IMR-90 (cell line): Measurements from ENCODE around the gene CD5L. TPM values are rescaled to one million over a fixed set of nuclear protein-coding genes. Genes with fewer than 3 reads are reported as not detected.

Experiments
- ATAC-seq: fragments of 200-7000 bp; cut with Tn5 transposase; 2 replicates; pipeline ENCODE4 v1.9.1; 2020; ENCODE audit warnings: low read depth, mild to moderate bottlenecking, moderate library complexity
- BruUV-seq: library from RNA; stranded (reverse); fragments of 400-500 nt; replicated peaks from 2 replicates; lab custom pipeline; 2021; lab: Mats Ljungman, UMichigan
- CTCF ChIA-PET: fragments of 300-600 bp; formaldehyde crosslinking; extraction: SDS; loops from one replicate; lab custom pipeline; 2021; ENCODE audit warnings: antibody characterized with exemption; lab: Yijun Ruan, JAX
- POLR2A ChIA-PET: fragments of 300-600 bp; sonication (Branson Sonifier 250); formaldehyde crosslinking; loops from one replicate; lab custom pipeline; 2022; ENCODE audit warnings: antibody characterized with exemption; ENCODE audit not compliant: unreplicated experiment; lab: Charles Lee
- DNase-seq: peaks from one replicate; pipeline ENCODE4 v3.0.0; 2013
- H2AFZ ChIP-seq: replicated peaks from 2 replicates; pipeline ENCODE3; 2013; ENCODE audit warnings: low read length, mild to moderate bottlenecking; ENCODE audit not compliant: poor library complexity
- H2AK5ac ChIP-seq: 2 replicates; pipeline ENCODE4 v1.6.1; 2013; ENCODE audit warnings: low read depth, low read length, inconsistent platforms
- H2AK9ac ChIP-seq: replicated peaks from 2 replicates; pipeline ENCODE3; 2013; ENCODE audit warnings: mild to moderate bottlenecking, low read depth, low read length, moderate library complexity; ENCODE audit not compliant: poor library complexity
- H2BK120ac ChIP-seq: 2 replicates; pipeline ENCODE4 v1.6.1; 2013; ENCODE audit warnings: low read depth, low read length, inconsistent platforms
- H2BK15ac ChIP-seq: 3 replicates; pipeline ENCODE4 v1.6.1; 2013; ENCODE audit warnings: low read depth, low read length, inconsistent platforms
- H2BK20ac ChIP-seq: 2 replicates; pipeline ENCODE4 v1.6.1; 2013; ENCODE audit warnings: low read depth, mild to moderate bottlenecking, inconsistent platforms, low read length, moderate library complexity
- H2BK5ac ChIP-seq: 2 replicates; pipeline ENCODE4 v1.6.1; 2013; ENCODE audit warnings: mild to moderate bottlenecking, low read depth, low read length, inconsistent platforms; ENCODE audit not compliant: poor library complexity, severe bottlenecking
- H3K14ac ChIP-seq: replicated peaks from 2 replicates; pipeline ENCODE4 v1.6.1; 2013; ENCODE audit warnings: low read depth, low read length, inconsistent platforms
- H3K18ac ChIP-seq: 2 replicates; pipeline ENCODE4 v1.6.1; 2013; ENCODE audit warnings: low read depth, low read length, control low read depth
- H3K23ac ChIP-seq: 2 replicates; pipeline ENCODE4 v1.6.1; 2013; ENCODE audit warnings: low read depth, low read length, inconsistent platforms
- H3K27ac ChIP-seq: 2 replicates; pipeline ENCODE4 v1.5.1; 2013; ENCODE audit warnings: mild to moderate bottlenecking, control low read depth, low read length; ENCODE audit not compliant: insufficient read depth
- H3K27me3 ChIP-seq: 2 replicates; pipeline ENCODE4 v1.6.1; 2013; ENCODE audit warnings: low read length; ENCODE audit not compliant: control insufficient read depth, insufficient read depth
- H3K36me3 ChIP-seq: 2 replicates; pipeline ENCODE4 v1.6.1; 2013; ENCODE audit warnings: low read length, mixed read lengths; ENCODE audit not compliant: control insufficient read depth, insufficient read depth
- H3K4ac ChIP-seq: 2 replicates; pipeline ENCODE4 v1.6.1; 2013; ENCODE audit warnings: low read depth, low read length, inconsistent platforms
- H3K4me1 ChIP-seq: 2 replicates; pipeline ENCODE4 v1.6.1; 2013; ENCODE audit warnings: low read length, mixed read lengths; ENCODE audit not compliant: control insufficient read depth, insufficient read depth
- H3K4me2 ChIP-seq: 2 replicates; pipeline ENCODE4 v1.6.1; 2013; ENCODE audit warnings: low read depth, mild to moderate bottlenecking, control low read depth, low read length, moderate library complexity
- H3K4me3 ChIP-seq: 2 replicates; pipeline ENCODE4 v1.5.1; 2013; ENCODE audit warnings: low read depth, mild to moderate bottlenecking, control low read depth, low read length, moderate library complexity; ENCODE audit not compliant: insufficient read depth
- H3K56ac ChIP-seq: 2 replicates; pipeline ENCODE4 v1.6.1; 2013; ENCODE audit warnings: low read length, inconsistent platforms; ENCODE audit not compliant: insufficient read depth; ENCODE audit errors: extremely low read depth
- H3K79me1 ChIP-seq, 2 experiments: 2 replicates each; pipeline ENCODE4 v1.6.1; 2013; ENCODE audit warnings: low read length in 2 of 2, inconsistent platforms in 1 of 2, low read depth in 1 of 2
- H3K9ac ChIP-seq: 2 replicates; pipeline ENCODE4 v1.6.1; 2013; ENCODE audit warnings: low read depth, low read length, control low read depth
- H3K9me1 ChIP-seq: 2 replicates; pipeline ENCODE4 v1.6.1; 2013; ENCODE audit warnings: low read length, inconsistent platforms; ENCODE audit not compliant: insufficient read depth
- H3K9me3 ChIP-seq: 2 replicates; pipeline ENCODE4 v1.6.1; 2013; ENCODE audit warnings: low read length; ENCODE audit not compliant: control insufficient read depth, insufficient read depth
- H4K20me1 ChIP-seq: 2 replicates; pipeline ENCODE4 v1.6.1; 2013; ENCODE audit warnings: low read length, inconsistent platforms; ENCODE audit not compliant: insufficient read depth
- H4K5ac ChIP-seq: 2 replicates; pipeline ENCODE4 v1.6.1; 2013; ENCODE audit warnings: mild to moderate bottlenecking, low read depth, low read length, control low read depth
- H4K8ac ChIP-seq, 2 experiments: 2 replicates each; pipeline ENCODE4 v1.6.1; 2013; ENCODE audit warnings: low read depth in 2 of 2, low read length in 2 of 2, control low read depth in 1 of 2, inconsistent platforms in 1 of 2
- H4K91ac ChIP-seq: 2 replicates; pipeline ENCODE4 v1.6.1; 2013; ENCODE audit warnings: low read depth, low read length, inconsistent platforms; ENCODE audit not compliant: insufficient read depth
- BHLHE40 ChIP-seq: fragments of 150-350 bp; IDR thresholded peaks from 2 replicates; pipeline ENCODE4 v1.6.1; 2016; ENCODE audit warnings: mild to moderate bottlenecking, low read depth, low read length
- FOS ChIP-seq: fragments of 150-350 bp; IDR thresholded peaks from 2 replicates; pipeline ENCODE4 v1.6.1; 2016; ENCODE audit warnings: low read depth, low read length
- MAFK ChIP-seq: IDR thresholded peaks from 2 replicates; pipeline ENCODE4 v1.6.1; 2012; ENCODE audit warnings: low read depth, low read length, improper control_type of control experiment
- NFE2L2 ChIP-seq: fragments of 150-350 bp; IDR thresholded peaks from 2 replicates; pipeline ENCODE4 v1.6.1; 2016; ENCODE audit warnings: low read depth, mild to moderate bottlenecking, low read length
- RFX5 ChIP-seq: IDR thresholded peaks from 2 replicates; pipeline ENCODE4 v1.8.0; 2012; ENCODE audit warnings: low read depth, mild to moderate bottlenecking, low read length, moderate library complexity
- SMC3 ChIP-seq: fragments of 150-350 bp; IDR thresholded peaks from 2 replicates; pipeline ENCODE4 v1.6.1; 2016; ENCODE audit warnings: low read depth, mild to moderate bottlenecking, antibody characterized with exemption, low read length, moderate library complexity
- USF2 ChIP-seq: fragments of 150-350 bp; IDR thresholded peaks from 2 replicates; pipeline ENCODE4 v1.6.1; 2017; ENCODE audit warnings: mild to moderate bottlenecking, antibody characterized with exemption, low read length, low read depth
- WGBS, 2 experiments: methylation state at CpG; one replicate each; pipeline versions ENCODE4 v1.1.5 to v1.1.7; 2013; ENCODE audit warnings: missing lambda C conversion rate in 2 of 2; ENCODE audit not compliant: insufficient read length in 1 of 2; ENCODE audit errors: extremely low coverage in 2 of 2; 5-methylcytosine and 5-hydroxymethylcytosine counted together
- dilution Hi-C: fragments of 300-500 bp; cut with HindIII; formaldehyde crosslinking; loops from one replicate; pipeline ENCODE4 v1.14.3; 2018; ENCODE audit warnings: low sequenced_read_pairs; ENCODE audit not compliant: unreplicated experiment
- in situ Hi-C: fragments of 300-500 bp; cut with MboI; formaldehyde crosslinking; loops from 3 replicates; pipeline ENCODE4 v1.14.3; 2019; ENCODE audit warnings: low sequenced_read_pairs, inconsistent platforms, mixed read lengths
- intact Hi-C: fragments of 100-400 bp; cut with micrococcal nuclease; formaldehyde crosslinking; loops from 2 replicates; pipeline ENCODE4 v1.10.0; 2022
- polyA plus RNA-seq, 3 experiments: library from polyadenylated mRNA; depleted of rRNA; stranded (reverse); fragments of >200 nt; gene quantifications; 2 replicates each; pipeline ENCODE4 v1.2.3, GENCODE V29; 2012; ENCODE audit warnings: low replicate concordance in 1 of 3
- total RNA-seq: library from RNA; depleted of rRNA; stranded (reverse); fragments of >200 nt; gene quantifications from 2 replicates; pipeline ENCODE4 v1.2.3, GENCODE V29; 2012

Gene CD5L
- total and polyA plus RNA-seq, 2 of the 4 experiments (the other 2 are of a cell fraction), result not detected

DNA sequence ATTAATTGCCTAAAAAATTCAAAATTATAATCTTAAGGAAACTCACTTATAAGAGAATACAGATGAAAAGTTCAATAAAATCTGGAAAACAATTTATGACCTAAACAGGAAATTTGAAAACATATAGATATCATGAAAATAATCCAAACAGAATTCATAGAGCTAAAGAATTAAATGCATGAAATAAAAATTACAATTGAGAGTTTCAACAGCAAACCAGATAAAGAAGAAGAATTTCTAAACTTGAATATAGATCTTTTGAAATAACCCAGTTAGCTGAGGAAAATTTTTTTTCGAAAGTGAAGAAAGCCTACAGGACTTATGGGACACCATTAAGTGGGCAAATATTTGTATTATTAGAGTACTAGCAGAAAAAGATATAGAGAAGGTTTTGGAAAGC lies 28.3 kb downstream of the CD5L start:
- Histone ChIP-seq H3K14ac (no peak overlapping the region), H3K18ac (no peak overlapping the region), H2AK5ac (no peak overlapping the region), H4K8ac (no peak overlapping the region), H3K27ac (no peak overlapping the region), H4K91ac (no peak overlapping the region), H3K9me3 (peaks cover 3% of the 10 kb centered on the region; the same call in 1 of the 2 replicates), H2BK20ac (no peak overlapping the region), H3K4ac (no peak overlapping the region), H2BK5ac (no peak overlapping the region), H4K20me1 (no peaks in the 10 kb centered on the region), H3K4me1 (no peaks in the 10 kb centered on the region), H3K56ac (no peak overlapping the region), H3K9me1 (no peaks in the 10 kb centered on the region), H2BK15ac (no peak overlapping the region), H3K4me2 (no peak overlapping the region), H2AFZ (no peak overlapping the region), H2BK120ac (no peak overlapping the region), H3K4me3 (no peak overlapping the region), H3K27me3 (no peaks in the 10 kb centered on the region), H3K79me1 (no peaks in the 10 kb centered on the region), H3K9ac (no peak overlapping the region), H2AK9ac (no peak overlapping the region), H3K23ac (no peak overlapping the region), H3K36me3 (no peaks in the 10 kb centered on the region), H4K5ac (no peak overlapping the region)
- ATAC-seq, result no peak
- intact Hi-C loops, result no loop called here
- TF ChIP-seq USF2 (no peak), MAFK (no peak), NFE2L2 (no peak), BHLHE40 (no peak), FOS (no peak), RFX5 (no peak), SMC3 (no peak)
- ChIA-PET POLR2A (no interaction called here), CTCF (no interaction called here)
- WGBS, 2 experiments, result no CpG with 5 or more reads among the region's 1 CpG
- no peak for DNase-seq
- in situ Hi-C loops, result no loop called here
- dilution Hi-C loops, result no loop called here
- no TSS peak for BruUV-seq
